Measurements from ENCODE around the gene ADSS1.

DNA sequence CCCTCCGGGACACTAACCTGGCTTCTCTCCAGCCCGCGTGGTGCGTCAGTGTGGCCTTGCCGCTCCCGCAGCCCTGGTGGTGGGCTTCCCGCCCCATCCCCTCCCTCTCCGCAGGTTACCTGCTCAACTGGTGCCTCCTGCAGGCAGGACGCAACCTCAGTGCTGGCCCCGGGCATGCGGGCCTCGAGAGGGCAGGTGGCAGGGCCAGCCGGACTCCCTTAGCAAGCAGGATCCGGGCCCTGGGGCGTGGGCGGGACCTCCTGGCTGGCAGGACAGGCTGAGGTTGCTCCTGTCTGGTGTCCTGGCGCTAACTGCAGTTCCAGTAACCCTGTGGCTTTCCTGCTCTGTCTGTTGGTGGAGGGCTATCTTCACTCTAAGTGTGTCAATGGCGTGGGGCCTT is 8.6 kb upstream of the ADSS1 start:
- TF ChIP-seq, protein P1, sequence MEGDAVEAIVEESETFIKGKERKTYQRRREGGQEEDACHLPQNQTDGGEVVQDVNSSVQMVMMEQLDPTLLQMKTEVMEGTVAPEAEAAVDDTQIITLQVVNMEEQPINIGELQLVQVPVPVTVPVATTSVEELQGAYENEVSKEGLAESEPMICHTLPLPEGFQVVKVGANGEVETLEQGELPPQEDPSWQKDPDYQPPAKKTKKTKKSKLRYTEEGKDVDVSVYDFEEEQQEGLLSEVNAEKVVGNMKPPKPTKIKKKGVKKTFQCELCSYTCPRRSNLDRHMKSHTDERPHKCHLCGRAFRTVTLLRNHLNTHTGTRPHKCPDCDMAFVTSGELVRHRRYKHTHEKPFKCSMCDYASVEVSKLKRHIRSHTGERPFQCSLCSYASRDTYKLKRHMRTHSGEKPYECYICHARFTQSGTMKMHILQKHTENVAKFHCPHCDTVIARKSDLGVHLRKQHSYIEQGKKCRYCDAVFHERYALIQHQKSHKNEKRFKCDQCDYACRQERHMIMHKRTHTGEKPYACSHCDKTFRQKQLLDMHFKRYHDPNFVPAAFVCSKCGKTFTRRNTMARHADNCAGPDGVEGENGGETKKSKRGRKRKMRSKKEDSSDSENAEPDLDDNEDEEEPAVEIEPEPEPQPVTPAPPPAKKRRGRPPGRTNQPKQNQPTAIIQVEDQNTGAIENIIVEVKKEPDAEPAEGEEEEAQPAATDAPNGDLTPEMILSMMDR (IDR thresholded peaks at IDR 0.05): no peak
- TF ChIP-seq POLR2A (IDR thresholded peaks at IDR 0.05): no peak
- no peak for TF ChIP-seq POLR2AphosphoS5 (IDR thresholded peaks at IDR 0.05)

Measured in transverse colon (tissue), 4 donors.